Measurements from ENCODE around the gene AIRE.
"Not testable (repeated sequence)": the region's sequence is repeated elsewhere in the genome, so short reads cannot be mapped to it uniquely, and the experiment has no call there.

Gene AIRE

GRCh38 chr21:44271558-44272283, 14.0 kb upstream of the AIRE start:
- no peaks in the 10 kb centered on the region for H3K4me1 ChIP-seq (ENCODE audit: control insufficient read depth, insufficient read depth, low read length)
- peaks cover 36% of the 10 kb centered on the region for H3K27me3 ChIP-seq (replicated peaks; ENCODE audit: control insufficient read depth, insufficient read depth, low read length)
- no peak for DNase-seq (ENCODE audit: low read depth)

GRCh38 chr21:44272284-44272858, 13.3 kb upstream of the AIRE start:
- Histone ChIP-seq H3K9ac (ENCODE audit: low read length) (no peak overlapping the region), H3K4me3 (ENCODE audit: low read length) (no peak overlapping the region), H3K4me1 (ENCODE audit: control insufficient read depth, insufficient read depth, low read length) (no peaks in the 10 kb centered on the region), H3K36me3 (ENCODE audit: control insufficient read depth, insufficient read depth, low read length, severe bottlenecking) (no peaks in the 10 kb centered on the region), H3K27me3 (replicated peaks; ENCODE audit: control insufficient read depth, insufficient read depth, low read length) (peaks cover 32% of the 10 kb centered on the region), H3K9me3 (ENCODE audit: control insufficient read depth, low read length) (no peaks in the 10 kb centered on the region)
- no peak for DNase-seq (ENCODE audit: low read depth)

More at GRCh38 chr21:44271558-44272283, 14.0 kb upstream of the AIRE start:
- H3K9ac ChIP-seq (ENCODE audit: low read length): no peak overlapping the region
- no peaks in the 10 kb centered on the region for H3K36me3 ChIP-seq (ENCODE audit: control insufficient read depth, insufficient read depth, low read length, severe bottlenecking)
- no peak overlapping the region for H3K4me3 ChIP-seq (ENCODE audit: low read length)
- H3K9me3 ChIP-seq (ENCODE audit: control insufficient read depth, low read length): no peaks in the 10 kb centered on the region

DNA sequence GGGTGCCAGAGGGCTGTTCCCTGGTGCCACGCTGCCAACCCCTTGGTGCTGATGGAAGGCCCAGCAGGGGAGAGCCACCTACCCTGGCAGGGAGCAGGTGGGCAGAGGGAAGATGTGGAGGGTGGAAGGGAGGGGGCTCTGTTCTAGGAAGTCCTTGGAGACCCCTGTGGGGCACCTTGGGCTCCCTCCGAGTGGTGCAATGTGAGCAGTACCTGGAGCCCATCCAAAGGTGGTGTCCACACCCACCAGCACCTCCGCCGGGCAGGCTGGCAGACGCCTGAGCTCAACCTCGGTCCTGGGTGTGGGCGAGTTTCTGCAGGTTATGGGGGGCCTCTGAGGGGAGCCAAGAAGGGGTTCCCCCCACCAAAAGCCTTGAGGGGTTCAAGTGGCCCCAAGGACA, 12.6 kb upstream of the AIRE start:
- no peak for DNase-seq (ENCODE audit: low read depth)
- no peaks in the 10 kb centered on the region for H3K36me3 ChIP-seq (ENCODE audit: control insufficient read depth, insufficient read depth, low read length, severe bottlenecking)
- no peaks in the 10 kb centered on the region for H3K9me3 ChIP-seq (ENCODE audit: control insufficient read depth, low read length)
- H3K9ac ChIP-seq (ENCODE audit: low read length): no peak overlapping the region
- H3K4me3 ChIP-seq (ENCODE audit: low read length): no peak overlapping the region
- H3K27me3 ChIP-seq (replicated peaks; ENCODE audit: control insufficient read depth, insufficient read depth, low read length): peaks cover 29% of the 10 kb centered on the region
- H3K4me1 ChIP-seq (ENCODE audit: control insufficient read depth, insufficient read depth, low read length): no peaks in the 10 kb centered on the region

GRCh38 chr21:44275041-44275440, 10.6 kb upstream of the AIRE start:
- DNase-seq (ENCODE audit: low read depth): no peak
- Histone ChIP-seq H3K4me1 (ENCODE audit: control insufficient read depth, insufficient read depth, low read length) (no peaks in the 10 kb centered on the region), H3K4me3 (ENCODE audit: low read length) (no peak overlapping the region), H3K9ac (ENCODE audit: low read length) (no peak overlapping the region), H3K36me3 (ENCODE audit: control insufficient read depth, insufficient read depth, low read length, severe bottlenecking) (no peaks in the 10 kb centered on the region), H3K9me3 (ENCODE audit: control insufficient read depth, low read length) (no peaks in the 10 kb centered on the region), H3K27me3 (replicated peaks; ENCODE audit: control insufficient read depth, insufficient read depth, low read length) (peaks cover 37% of the 10 kb centered on the region)

DNA sequence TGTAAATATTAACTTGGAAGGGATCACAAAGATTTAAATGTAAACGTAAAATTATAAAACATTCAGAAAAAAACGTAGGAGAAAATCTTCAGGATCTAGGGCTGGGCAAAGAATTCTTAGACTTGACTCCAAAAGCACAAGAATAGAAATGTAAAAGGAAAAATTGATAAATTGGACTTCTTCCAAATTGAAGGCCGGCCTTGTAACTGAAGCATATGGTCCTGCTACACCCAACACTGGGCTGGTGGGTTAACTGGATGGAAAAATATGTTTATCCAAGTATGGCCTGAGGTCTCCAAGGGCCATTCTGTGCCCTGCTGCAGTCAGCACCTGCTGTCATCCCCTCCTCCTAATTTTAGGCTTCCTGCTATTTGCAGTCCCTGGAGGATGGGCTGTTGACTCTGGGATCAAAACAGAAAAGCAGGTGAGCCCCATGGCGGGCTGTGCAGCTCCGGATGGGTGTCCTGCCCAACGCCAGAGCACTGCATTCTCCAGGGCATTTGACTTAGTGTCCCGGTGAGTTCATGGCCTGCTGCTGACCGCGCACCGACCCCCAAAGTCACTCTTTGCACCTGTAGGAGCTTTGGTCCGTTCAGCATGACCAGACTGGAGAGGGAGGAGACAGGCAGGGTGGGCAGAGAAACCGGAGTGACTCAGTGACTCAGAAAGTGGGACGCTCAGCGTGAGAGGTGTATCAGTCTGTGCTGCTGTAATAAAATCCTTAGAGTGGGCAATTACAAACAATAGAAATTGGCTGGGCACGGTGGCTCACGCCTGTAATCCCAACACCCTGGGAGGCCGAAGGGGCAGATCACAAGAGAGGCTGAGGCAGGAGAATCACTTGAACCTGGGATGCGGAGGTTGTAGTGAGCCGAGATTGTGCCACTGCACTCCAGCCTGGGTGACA, 6.1 kb upstream of the AIRE start:
- Histone ChIP-seq H3K9me3 (ENCODE audit: control insufficient read depth, low read length) (no peaks in the 10 kb centered on the region), H3K9ac (ENCODE audit: low read length) (no peak overlapping the region), H3K4me1 (ENCODE audit: control insufficient read depth, insufficient read depth, low read length) (no peaks in the 10 kb centered on the region), H3K36me3 (ENCODE audit: control insufficient read depth, insufficient read depth, low read length, severe bottlenecking) (no peaks in the 10 kb centered on the region), H3K4me3 (ENCODE audit: low read length) (no peak overlapping the region), H3K27me3 (replicated peaks; ENCODE audit: control insufficient read depth, insufficient read depth, low read length) (peaks cover 19% of the 10 kb centered on the region)
- DNase-seq (ENCODE audit: low read depth): no peak

DNA sequence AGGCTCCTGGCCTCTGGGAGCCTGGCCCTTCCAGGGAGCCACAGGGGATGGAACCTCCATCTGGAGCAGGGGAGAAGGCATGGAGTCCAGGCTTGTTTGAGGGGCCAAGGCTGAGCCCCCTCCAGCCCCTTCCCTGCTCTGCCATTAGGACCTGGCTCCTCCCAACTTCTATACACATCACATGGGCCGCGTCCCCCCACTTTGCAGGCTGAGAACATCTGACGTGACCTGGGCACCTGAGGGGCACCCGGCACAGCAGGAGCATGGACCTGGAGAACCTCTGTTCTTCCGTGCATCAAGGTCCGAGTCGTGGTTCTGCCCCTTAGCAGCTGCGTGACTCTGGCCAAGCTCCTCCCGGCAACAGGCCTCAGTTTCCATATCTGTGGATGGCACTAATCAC, 3.9 kb upstream of the AIRE start:
- Histone ChIP-seq H3K9me3 (ENCODE audit: control insufficient read depth, low read length) (no peaks in the 10 kb centered on the region), H3K36me3 (ENCODE audit: control insufficient read depth, insufficient read depth, low read length, severe bottlenecking) (no peaks in the 10 kb centered on the region), H3K4me1 (ENCODE audit: control insufficient read depth, insufficient read depth, low read length) (no peaks in the 10 kb centered on the region), H3K9ac (ENCODE audit: low read length) (no peak overlapping the region), H3K4me3 (ENCODE audit: low read length) (no peak overlapping the region), H3K27me3 (replicated peaks; ENCODE audit: control insufficient read depth, insufficient read depth, low read length) (peaks cover 26% of the 10 kb centered on the region)
- DNase-seq (ENCODE audit: low read depth): no peak

DNA sequence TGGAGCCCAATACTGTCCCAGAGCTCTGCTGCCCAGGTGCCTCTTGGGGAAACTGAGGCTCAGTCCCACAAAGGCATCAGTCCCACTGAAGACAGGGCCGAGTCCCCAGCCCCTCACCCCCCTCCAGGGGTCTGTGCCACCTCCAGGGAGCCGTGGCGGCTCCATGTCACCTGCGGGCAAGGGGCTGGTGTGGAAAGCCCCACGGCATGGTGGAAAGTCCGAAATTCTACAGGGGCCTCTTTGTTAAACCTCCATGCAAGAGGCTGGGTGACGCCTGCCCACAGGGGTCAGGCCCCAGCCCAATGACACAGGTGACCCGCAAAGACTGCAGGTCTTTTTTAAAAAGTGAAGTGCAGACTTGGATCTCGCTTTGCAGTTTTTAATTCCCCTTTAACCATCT, 3.3 kb upstream of the AIRE start:
- Histone ChIP-seq H3K9me3 (ENCODE audit: control insufficient read depth, low read length) (no peaks in the 10 kb centered on the region), H3K4me3 (ENCODE audit: low read length) (no peak overlapping the region), H3K27me3 (replicated peaks; ENCODE audit: control insufficient read depth, insufficient read depth, low read length) (peaks cover 24% of the 10 kb centered on the region), H3K9ac (ENCODE audit: low read length) (no peak overlapping the region), H3K36me3 (ENCODE audit: control insufficient read depth, insufficient read depth, low read length, severe bottlenecking) (no peaks in the 10 kb centered on the region), H3K4me1 (ENCODE audit: control insufficient read depth, insufficient read depth, low read length) (no peaks in the 10 kb centered on the region)
- DNase-seq (ENCODE audit: low read depth): no peak

- H3K36me3 ChIP-seq (ENCODE audit: control insufficient read depth, insufficient read depth, low read length, severe bottlenecking); H3K4me3 ChIP-seq (ENCODE audit: low read length); H3K4me1 ChIP-seq (ENCODE audit: control insufficient read depth, insufficient read depth, low read length); H3K9me3 ChIP-seq (ENCODE audit: control insufficient read depth, low read length); DNase-seq (ENCODE audit: low read depth); H3K9ac ChIP-seq (ENCODE audit: low read length): not testable (repeated sequence)
- peaks cover 32% of the 10 kb centered on the region for H3K27me3 ChIP-seq (replicated peaks; ENCODE audit: control insufficient read depth, insufficient read depth, low read length)
Measured at GRCh38 chr21:44283211-44283785, 2.4 kb upstream of the AIRE start.

DNA sequence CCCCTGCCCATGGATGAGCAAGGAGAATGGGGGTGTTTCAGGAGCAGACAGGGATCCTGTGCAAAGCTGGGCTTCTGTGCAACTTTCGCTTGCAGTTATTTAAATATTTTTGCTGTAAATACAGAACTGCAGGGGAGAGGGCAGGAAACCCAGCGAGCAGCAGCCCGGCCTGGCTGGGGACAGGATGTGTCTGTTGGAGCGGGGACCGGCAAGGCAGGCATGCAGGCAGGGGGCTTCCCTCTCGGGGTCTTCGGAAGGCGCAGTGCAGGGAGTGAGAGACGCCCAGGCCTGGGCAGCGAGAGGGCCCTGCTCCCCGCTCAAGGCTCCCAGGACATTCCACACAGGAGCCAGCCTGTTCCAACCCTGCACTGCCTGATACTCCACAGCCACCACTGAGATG, 1.7 kb upstream of the AIRE start:
- H3K4me1 ChIP-seq (ENCODE audit: control insufficient read depth, insufficient read depth, low read length): no peaks in the 10 kb centered on the region
- no peak for DNase-seq (ENCODE audit: low read depth)
- H3K27me3 ChIP-seq (replicated peaks; ENCODE audit: control insufficient read depth, insufficient read depth, low read length): peaks cover 34% of the 10 kb centered on the region
- no peaks in the 10 kb centered on the region for H3K9me3 ChIP-seq (ENCODE audit: control insufficient read depth, low read length)
- no peak overlapping the region for H3K9ac ChIP-seq (ENCODE audit: low read length)
- H3K4me3 ChIP-seq (ENCODE audit: low read length): no peak overlapping the region
- H3K36me3 ChIP-seq (ENCODE audit: control insufficient read depth, insufficient read depth, low read length, severe bottlenecking): no peaks in the 10 kb centered on the region

DNA sequence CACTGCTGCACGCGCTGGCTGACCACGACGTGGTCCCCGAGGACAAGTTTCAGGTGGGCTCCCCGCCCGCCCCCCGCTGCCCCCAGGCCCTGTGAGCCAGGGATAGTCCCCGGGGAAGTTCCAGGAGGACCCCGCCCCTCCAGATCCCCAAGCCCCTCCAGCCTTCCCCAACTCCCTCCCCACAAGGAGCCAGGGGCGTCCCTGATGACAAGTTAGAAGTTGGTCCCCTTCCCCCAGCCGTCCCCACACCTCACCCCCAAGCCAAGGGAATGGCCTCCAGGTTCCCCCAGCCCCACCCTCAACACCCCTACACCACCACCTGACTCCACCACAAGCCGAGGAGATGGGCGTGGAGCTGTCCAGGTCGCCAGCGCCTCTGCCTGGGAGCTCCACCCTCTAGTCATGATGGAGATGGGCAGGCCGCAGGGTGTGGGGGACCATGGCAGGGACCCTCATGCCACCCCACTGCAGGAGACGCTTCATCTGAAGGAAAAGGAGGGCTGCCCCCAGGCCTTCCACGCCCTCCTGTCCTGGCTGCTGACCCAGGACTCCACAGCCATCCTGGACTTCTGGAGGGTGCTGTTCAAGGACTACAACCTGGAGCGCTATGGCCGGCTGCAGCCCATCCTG, 525 bp downstream of the AIRE start:
- Histone ChIP-seq H3K9me3 (ENCODE audit: control insufficient read depth, low read length) (no peaks in the 10 kb centered on the region), H3K4me3 (ENCODE audit: low read length) (no peak overlapping the region), H3K36me3 (ENCODE audit: control insufficient read depth, insufficient read depth, low read length, severe bottlenecking) (no peaks in the 10 kb centered on the region), H3K27me3 (replicated peaks; ENCODE audit: control insufficient read depth, insufficient read depth, low read length) (peaks cover 29% of the 10 kb centered on the region), H3K4me1 (ENCODE audit: control insufficient read depth, insufficient read depth, low read length) (no peaks in the 10 kb centered on the region), H3K9ac (ENCODE audit: low read length) (no peak overlapping the region)
- DNase-seq (ENCODE audit: low read depth): no peak
